H4 (cell line): ENCODE results near the gene OGDH. TPM values are rescaled to one million over a fixed set of nuclear protein-coding genes. Genes with fewer than 3 reads are reported as not detected.
A peak's percentile ranks its signal among the peaks of the same experiment; 100 is the strongest.
"Not testable (repeated sequence)": the region's sequence is repeated elsewhere in the genome, so short reads cannot be mapped to it uniquely, and the experiment has no call there.

ENCODE experiments used
- DNase-seq: peaks from one replicate; pipeline ENCODE4 v3.0.0-alpha.2; 2015; ENCODE audit warnings: low spot score
- total RNA-seq: library from RNA; depleted of rRNA; stranded (reverse); fragments of >200 nt; shearing (Covaris generic); gene quantifications from 2 replicates; pipeline ENCODE4 v1.2.3, GENCODE V29; 2014; rRNA removed

Gene OGDH
- total RNA-seq: 67.1 and 93.7 TPM in 2 replicates

DNA sequence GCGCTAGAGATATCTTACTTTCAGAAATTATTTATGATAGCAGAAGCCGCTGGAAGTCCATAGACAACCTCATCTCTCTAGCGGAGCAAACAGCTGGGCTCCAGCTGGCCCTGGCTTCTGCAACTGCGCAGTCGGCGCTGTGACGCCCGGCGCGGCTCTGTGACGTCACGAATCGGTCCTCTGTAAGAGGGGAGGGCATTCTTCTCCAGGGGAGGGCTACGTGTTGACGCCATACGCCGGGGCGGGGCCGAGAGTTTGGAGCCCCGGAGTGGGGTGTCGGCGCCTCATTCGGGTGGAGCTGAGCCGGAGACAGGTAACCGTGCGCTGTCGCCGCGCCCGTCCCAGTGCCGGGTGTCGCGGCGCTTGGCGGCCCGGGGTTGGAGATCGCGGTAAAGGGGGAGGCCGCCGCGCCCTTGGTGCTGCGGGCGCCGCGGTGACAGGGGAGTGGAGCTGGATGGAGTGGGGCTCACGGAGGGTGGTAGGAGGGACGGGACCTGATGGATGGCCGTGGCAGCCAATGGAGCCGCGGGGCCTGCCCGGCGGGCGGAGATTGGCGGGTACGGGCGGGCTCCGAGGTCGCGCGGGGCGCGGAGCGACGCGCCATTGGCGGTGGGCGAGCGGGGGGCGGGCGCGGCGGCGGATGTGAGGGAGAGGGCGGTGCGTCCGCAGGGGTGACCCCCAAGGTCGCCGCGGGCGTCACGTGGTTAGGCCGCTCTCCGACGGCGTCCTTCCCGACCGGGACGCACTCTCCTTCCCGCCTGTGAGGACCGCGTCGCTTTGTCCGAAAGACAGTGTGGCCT lies at the start of gene OGDH:
Gene OGDH, plus strand, starts transcription at position 287 of the 800 bp plus-strand sequence. CDS start 17,717 bp downstream, outside the sequence.
- peak; percentile 100 for DNase-seq

DNA sequence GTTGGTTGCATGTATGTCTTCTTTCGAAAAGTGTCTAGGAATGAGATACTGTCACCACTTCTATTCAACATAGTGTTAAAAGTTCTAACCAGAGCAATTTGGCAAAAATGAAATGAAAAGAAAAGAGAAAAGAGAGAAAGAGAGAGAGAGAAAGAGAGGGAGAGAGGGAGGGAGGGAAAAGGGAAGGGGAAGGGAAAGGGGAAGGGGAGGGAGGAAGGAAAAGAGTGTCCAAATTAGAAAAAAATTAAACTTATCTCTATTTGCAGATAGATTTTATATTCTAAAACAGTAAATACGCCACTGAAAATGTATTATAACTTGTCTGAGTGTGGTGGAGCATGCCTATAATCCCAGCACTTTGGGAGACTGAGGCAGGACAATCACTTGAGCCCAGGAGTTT lies 48.9 kb upstream of the OGDH start:
- no peak for DNase-seq

DNA sequence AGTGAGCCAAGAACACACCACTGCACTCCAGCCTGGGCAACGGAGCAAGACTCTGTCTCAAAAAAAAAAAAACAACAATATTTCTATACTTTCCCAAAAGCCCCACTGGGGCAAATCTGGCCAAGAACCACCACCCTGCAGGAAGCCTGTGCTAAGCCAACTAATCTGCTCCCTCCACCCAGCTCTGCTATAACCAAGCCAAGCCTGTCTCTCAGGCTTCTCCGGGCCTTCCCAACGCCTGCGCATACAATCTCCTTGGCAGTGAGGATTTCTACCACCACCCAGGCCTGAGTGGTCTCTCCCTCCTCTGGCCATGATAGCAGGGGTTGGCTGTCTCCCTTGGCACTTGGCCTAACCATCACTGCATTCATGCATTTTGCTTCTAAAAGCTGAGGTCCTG lies 46.9 kb upstream of the OGDH start:
- DNase-seq: no peak

DNA sequence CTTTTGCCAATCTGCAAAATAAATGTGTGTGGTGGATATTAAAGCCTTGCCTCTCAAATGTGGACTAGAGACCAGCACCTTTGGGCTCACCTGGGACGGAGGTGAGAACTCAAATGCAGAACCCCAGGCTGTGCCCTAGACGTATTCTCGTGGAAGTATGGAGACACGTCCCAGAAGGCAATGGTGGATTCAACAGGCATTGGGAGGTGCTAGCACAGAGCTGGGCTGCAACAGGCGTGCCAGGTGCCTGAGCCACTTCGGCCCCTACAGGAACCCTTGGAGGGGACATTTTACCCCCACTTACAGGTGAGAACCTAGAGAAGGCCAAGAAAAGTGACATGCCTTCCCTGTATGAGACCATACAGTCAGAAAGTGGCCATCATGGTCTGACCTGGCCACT lies 44.9 kb upstream of the OGDH start:
- DNase-seq: no peak

DNA sequence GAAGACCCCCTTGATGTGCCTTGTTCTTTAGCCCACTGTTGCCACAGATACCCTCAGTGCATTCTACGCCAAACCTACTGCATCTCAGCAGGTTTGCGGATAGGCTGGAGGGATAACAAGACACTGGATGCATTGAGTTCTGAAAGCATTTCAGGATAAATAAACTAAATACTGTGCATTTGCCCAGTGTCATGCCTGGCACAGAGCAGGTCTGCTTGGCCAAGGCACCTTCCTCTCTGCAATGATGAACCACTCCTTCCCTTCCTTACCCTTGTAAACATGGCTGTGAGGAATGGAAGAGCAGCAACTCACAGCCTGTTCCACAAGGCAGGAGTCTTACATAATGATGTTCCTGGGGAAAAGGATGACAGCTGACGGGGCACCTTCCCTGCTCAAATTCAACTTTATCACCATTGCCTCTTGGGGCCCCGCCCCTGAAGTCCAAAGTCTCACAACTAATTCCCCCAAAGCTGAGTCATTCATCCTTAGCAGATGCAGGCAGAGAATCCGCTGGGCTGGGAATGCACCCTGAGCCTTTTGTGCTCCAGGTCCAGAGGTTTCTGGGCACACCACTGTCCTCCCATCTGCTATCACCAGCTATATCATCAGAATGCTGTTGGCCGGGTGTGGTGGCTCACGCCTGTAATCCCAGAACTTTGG lies 44.3 kb upstream of the OGDH start:
- peak; percentile 84 for DNase-seq

DNA sequence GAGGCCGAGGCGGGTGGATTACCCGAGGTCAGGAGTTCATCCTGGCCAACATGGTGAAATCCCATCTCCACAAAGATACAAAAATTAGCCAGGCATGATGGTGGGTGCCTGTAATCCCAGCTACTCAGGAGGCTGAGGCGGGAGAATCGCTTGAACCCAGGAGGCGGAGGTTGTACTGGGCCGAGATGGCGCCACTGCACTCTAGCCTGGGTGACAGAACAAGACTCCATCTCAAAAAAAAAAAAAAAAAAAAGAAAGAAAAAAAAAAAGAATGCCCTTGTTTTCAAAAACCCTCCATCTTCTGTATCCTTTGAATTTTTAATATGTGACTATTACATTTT lies 43.8 kb upstream of the OGDH start:
- DNase-seq: not testable (repeated sequence)

DNA sequence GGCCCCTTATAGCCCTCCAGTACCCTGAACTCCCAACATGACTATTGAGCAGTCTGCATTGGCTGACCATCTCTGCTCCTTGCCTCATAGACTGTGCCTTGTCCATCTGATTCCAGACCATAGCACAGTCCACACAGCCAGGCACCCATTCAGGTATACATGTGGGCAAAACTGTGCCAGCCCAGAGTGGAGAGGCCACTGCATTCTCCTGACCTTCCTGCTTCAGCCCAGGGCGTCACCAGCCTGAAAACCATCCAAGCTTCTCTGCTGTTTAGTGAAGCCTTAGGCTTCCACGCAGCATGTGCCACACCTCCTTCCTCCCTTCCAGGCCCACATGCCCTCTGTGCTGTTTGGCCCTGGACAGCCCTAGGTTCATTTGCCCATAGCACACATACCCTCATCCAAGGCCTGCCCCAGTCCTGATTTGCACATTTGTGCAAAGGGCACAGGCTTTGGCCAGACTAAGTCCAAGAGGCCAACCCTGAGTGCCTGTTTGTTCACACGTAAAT lies 43.2 kb upstream of the OGDH start:
- DNase-seq: no peak

DNA sequence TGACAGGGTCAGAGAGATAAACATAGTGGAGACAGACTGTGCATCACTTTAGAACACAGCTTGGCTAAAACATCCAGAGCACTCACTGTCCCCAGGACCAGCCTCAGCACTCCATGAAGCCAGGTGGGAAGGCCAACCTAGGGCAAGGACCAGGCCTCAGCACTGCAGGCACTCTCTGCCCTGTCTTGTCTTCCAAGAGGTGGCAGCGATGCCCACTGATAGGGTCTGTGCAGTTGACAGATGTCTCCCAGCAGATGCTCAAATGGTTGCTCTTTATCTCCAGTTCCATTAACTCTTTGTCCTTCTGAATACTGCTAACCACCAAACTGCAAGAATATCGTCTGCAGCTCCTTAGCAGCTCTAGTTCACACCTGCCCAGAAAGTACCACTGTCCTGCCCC lies 41.8 kb upstream of the OGDH start:
- DNase-seq: no peak

DNA sequence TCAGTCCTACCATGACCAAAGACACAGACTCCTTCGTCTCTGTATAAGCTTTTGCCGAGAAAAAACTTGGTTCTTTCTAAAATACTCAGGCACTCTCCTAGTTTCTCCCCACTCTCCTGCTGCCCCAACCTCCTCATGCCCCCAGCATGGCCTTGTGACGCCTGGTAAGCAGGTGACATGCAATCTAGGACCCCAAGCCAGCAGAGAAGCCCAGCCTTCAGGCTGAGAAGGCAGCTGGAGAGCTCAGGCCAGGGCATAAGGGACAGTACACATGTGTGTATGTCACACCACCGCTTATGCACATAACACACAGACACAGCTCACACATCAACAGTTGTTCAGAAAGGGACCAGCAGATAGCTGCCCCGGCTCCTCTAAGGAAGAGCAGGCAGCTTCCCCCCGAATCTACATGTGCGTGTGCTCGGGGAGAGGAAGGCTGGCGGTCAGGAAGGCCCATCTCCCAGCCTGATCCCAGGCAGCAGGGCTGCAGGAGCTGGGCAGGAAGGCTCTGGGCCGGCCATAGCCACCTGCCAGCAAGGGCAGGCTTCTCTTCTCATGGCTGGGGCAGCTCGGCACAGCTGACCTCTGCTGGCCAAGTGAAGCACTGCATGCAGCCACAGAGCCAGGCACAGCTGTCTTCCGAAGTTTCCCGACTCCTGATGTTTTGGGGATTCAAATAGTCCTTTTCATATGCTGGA lies 41.2 kb upstream of the OGDH start:
- DNase-seq: peak; percentile 73

DNA sequence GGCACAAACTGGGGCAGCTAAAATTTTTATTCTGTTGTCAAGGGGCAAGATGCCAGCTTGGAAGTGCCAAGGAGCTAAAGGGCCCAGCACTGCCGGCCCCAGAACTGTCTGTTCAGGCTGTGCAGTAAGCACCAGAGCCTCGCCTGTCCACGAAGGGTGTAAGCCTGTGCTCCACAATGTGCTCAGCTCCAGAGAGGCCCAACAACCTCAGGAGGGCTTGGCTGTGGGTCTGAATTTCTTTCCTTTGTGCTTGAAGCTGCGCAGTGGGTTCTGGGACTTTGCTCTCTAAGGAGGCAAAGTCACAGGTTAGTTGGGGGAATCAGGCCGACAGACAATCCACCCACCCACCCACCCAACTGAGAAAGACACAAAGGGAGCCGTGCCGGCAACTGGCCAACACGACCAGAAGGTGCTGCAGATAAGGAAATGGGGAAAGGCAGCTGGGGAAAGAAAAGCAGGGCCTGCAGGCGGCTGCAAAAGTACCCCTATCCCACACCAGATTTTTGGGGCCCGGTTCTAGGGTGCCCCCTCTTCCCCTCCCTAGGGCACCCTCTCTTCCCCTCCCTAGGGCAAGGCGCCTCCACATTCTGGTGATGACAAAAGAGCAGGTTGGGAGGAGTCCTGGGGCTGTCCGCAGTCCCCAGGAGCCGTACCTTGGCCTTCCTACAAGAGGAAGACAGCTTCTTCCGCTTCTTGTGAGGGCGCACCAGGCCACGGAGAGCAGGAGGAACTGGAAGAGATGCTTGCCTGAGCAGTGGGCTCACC lies 40.5 kb upstream of the OGDH start:
- DNase-seq: no peak

DNA sequence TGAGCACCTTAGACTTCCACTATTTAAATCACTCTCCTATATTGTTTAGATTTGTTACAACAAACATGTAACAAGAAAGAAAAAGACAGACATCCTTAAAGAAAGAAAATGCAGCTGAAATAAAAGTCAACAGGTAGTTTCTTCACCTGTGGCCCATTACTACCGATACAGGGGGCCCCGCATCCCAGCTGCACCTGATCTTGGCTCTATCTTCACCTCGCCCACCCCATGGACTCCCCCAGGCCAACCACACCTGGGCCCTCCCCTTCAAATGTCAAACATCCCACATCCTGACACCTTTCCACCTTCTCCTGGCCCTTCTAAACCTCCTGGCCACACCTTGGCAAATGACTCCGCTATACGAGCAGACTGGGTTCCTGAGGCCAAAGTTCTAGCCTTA lies 39.7 kb upstream of the OGDH start:
- no peak for DNase-seq

DNA sequence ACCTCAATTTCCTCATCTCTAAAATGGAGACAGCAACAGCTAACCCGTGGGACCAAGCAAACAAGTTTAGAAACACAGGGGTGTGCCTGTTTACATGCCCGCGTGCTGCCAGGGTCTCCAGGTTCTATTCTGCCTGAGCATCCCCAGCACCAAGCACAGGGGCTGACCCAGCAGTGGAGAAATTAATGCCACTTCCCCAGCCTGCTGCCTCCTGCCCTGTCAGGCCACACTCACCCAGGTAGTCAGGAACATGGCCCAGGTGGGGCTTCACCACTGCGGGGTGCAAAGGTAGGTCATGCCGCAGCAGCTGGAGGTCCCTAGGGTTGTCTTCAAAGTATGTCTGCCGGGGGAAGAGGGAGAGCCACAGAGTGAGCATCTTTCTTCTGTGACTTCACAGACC lies 38.5 kb upstream of the OGDH start:
- no peak for DNase-seq

DNA sequence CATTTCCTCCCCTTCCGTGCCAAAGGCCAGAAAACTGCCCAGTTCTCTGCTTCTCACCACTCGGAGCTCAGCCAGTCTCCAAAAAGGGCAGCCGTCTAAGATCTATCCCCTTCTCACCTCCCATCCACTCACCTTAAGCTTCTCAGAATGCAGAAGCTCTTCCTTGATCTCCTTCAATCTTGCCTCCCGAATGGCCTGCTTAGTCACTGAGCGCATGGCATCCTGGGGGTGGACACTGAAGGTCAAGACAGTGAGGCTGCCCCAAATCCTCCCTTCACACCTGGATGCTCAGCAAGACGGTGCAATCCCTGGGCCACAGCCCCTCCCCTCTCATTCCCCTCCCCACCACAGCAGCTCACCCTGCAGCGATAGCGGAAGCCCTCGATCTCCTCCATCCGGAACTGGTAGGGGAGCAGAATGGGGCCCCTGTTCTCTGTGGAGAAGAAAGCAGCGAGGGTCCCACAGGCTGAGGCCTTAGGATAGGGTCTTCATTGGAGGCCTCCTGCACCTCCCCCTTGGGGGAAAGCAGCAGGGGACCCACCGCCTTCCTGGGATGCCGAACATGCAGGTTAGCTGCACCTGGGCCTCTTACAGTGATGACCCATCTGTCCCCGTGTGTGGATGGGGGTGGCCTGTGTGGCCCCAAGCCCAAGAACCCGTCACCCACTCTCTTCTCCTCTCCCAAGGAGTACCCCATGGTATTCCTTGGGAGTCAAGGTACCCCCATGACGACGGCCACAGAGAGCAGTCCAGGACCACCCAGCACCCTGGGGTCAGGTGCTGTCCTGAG lies 37.5 kb upstream of the OGDH start:
- no peak for DNase-seq

DNA sequence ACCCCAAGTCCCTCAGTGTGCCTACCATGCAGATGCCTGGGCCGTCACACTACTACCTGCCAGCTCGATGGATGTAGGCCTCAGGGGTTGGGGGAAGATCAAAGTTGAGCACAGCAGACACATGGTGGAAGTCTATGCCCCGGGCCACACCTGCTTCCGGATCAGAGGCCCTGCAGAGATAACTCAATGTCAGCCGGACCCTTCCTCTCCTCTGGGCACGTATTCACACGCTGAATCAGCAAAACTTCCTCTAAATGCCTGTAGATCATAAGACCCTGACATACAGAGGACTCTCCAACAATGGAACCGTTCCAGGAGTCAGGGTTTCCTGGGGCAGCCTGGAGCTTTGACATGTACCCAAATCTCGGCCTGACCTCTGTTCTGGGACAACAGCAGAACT lies 36.5 kb upstream of the OGDH start:
- no peak for DNase-seq

DNA sequence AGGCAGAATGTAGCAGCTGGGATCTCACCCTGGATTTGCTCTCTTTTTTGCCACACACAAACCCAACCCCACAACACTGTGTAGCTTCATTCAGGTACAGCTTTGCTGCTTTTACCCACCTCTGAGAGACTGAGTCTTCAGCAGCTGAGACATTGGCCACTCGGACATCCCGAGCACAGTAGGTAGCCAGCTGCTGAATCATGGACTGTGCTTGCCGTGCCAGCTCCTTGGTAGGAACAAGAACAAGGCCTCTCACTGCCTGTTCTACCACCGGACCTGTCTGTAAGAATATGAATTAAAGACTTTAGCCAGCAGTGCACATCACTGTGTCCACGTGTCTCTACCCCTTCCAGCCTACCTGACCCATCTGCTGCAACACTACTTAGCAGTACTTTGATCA lies 33.7 kb upstream of the OGDH start:
- DNase-seq: no peak

DNA sequence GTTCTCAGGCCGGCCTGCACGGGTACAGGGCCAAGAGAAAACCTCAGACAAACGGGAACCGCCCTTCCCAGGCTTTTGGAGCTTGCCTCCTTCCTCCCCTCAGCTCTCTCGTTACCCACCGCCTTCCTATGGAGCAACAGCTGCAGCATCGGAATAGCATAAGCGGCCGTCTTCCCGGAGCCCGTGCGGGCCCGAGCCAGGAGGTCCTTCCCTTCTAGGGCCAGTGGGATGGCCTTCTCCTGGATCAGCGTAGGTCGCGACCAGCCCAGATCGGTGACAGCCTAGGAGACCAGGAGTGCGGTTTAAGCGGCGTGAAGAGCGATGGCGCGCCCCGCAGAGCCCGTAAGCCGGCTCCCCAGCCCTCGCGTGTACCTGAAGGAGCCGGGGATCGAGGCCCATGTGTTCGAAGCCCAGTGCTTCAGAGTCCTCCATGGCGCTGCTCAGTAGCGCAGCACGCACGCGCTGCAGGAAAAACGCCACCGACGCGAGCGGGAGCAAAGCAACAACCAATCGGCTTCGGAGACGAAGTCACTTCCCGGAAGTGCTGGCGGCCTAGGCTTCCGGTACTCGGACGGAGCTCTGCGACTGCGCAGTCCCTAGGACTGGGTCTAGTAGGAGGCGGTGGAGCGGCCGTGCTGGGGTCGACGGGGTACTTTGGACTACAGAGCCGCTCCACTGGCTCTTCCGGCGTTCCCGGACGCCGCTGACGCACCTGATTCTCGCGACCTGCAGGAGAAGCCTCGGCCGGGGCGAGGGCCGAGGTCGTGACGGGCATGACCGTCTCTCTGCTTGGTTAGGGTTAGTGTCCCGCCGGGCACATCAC lies 32.8 kb upstream of the OGDH start, which contains the start of gene DDX56:
Gene DDX56, minus strand, starts transcription at position 445 of the 823 bp plus-strand sequence. Its CDS starts 13 bp downstream, at position 432.
- DNase-seq: peak; percentile 99

DNA sequence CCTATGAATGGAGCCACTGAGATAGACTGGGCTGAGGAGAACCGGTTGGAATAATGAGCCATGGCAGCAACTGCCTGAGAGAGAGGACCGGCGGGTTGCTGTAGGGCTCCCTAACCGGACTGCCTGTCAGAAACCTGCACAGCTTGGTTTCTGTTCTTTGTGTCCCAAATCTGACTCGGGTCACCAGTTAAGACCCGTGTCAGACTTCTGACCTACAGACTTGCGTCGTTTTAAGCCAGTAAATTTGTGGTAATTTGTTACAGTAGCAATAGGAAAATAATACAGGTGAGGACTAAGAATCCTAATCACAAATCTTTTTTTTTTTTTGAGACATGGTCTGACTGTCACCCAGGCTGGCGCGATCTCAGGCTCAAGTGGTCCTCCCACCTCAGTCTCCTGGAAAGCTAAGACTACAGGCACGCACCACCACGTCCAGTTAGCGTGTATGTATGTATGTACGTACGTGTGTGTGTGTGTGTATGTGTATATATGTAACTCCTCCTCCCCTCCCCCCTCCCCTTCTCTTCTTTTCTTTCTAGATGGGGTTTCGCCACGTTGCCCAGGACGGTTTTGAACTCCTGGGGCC lies 32.0 kb upstream of the OGDH start:
- no peak for DNase-seq

DNA sequence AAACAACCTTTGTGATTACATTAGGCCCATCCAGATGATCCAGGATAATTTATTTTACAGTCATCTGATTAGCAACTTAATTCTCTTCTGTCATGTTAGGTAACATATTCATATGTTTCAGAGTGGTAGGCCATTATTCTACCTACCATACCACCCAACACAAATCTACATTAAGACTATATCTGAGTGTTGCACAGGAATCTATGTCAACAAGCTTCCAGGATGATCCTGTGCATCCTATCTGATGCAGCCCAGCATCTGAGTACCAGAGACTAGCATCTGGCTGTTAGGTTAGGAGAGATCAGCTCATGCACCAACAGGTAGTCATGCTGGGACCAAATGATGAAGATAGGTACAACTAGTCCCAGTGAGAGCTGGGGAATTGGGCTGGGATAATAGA lies 31.4 kb upstream of the OGDH start:
- DNase-seq: no peak

DNA sequence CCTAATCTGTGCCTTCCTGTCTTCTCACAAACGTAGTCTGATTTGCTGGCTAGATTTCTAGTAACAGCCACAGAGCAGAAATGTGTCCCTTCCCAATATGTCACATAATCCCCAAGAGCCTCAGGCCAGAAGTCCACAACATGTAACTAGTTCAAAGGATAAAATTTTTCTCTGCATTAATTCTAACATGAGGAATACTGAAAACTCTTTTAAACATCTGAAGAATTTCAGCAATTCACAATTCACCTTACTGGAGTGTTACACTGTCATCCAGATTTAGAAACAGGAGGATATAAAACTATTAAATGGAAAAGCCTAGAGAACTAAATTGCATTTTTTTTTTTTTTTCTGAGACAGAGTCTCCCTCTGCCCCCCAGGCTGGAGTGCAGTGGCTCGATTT lies 30.2 kb upstream of the OGDH start:
- no peak for DNase-seq
